ENCODE data around the gene GJC3.

Gene GJC3

DNA sequence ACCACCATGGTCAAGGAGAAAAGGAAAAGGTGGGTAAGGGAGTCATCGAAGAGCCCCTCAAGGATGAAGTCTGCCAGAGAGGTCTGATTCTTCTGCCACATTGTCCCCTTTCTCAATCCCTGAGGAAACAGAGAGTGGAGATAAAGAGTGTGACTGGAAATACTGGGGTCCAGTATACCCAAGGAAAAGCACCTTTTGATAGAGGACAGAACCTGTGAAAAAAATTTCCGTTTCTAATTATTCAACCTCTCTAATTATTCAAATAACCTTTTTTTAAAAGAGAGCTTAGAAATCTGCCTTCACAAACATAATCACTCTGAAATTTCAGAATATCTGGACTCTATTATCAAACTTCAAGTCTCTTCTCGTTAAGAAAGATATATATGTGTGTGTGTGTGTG, 52.5 kb downstream of the GJC3 start, which contains the start of gene OR2AE1:
Gene OR2AE1, minus strand, starts transcription at position 101 of the 400 bp plus-strand sequence. Its CDS starts 0 bp downstream, at position 101.
- ATAC-seq: no peak
- no peak for TF ChIP-seq ZFP3 (CRISPR knock-in tag; IDR thresholded peaks at IDR 0.05)
- no peak for TF ChIP-seq OSR1 (CRISPR knock-in tag; IDR thresholded peaks at IDR 0.05)
- no peak for TF ChIP-seq ZNF565 (CRISPR knock-in tag; conservative IDR thresholded peaks at IDR 0.05; ENCODE audit: low read depth)

DNA sequence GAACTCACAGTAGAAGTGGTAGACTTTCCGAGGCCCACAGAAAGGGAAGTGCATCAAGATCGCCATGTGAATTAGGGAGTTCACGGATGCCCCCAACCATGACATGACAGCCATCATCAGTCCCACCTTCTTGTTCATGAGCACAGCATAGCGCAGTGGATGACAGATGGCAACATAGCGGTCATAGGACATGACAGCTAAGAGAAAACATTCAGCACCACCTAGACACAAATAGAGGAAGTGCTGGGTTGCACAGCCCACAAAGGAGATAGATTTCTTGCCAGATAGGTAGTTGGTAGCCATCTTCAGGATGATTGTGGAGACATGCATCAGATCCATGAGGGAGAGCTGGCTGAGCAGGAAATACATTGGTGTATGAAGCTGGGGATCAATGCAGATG, 52.9 kb downstream of the GJC3 start:
- ATAC-seq: no peak
- TF ChIP-seq, protein P1, sequence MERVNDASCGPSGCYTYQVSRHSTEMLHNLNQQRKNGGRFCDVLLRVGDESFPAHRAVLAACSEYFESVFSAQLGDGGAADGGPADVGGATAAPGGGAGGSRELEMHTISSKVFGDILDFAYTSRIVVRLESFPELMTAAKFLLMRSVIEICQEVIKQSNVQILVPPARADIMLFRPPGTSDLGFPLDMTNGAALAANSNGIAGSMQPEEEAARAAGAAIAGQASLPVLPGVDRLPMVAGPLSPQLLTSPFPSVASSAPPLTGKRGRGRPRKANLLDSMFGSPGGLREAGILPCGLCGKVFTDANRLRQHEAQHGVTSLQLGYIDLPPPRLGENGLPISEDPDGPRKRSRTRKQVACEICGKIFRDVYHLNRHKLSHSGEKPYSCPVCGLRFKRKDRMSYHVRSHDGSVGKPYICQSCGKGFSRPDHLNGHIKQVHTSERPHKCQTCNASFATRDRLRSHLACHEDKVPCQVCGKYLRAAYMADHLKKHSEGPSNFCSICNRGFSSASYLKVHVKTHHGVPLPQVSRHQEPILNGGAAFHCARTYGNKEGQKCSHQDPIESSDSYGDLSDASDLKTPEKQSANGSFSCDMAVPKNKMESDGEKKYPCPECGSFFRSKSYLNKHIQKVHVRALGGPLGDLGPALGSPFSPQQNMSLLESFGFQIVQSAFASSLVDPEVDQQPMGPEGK (CRISPR knock-in tag; IDR thresholded peaks at IDR 0.05; ENCODE audit: borderline replicate concordance): no peak
- TF ChIP-seq ZFP30 (CRISPR knock-in tag; IDR thresholded peaks at IDR 0.05) (no peak), SNAI2 (CRISPR knock-in tag; IDR thresholded peaks at IDR 0.05) (no peak), BACH2 (CRISPR knock-in tag; IDR thresholded peaks at IDR 0.05; ENCODE audit: borderline replicate concordance) (no peak), ARNTL (CRISPR knock-in tag; IDR thresholded peaks at IDR 0.05; ENCODE audit: borderline replicate concordance, low read depth) (no peak), TCF4 (CRISPR knock-in tag; IDR thresholded peaks at IDR 0.05; ENCODE audit: borderline replicate concordance) (no peak), RARB (CRISPR knock-in tag; IDR thresholded peaks at IDR 0.05) (no peak), ZNF8 (CRISPR knock-in tag; IDR thresholded peaks at IDR 0.05) (no peak), CSDC2 (CRISPR knock-in tag; IDR thresholded peaks at IDR 0.05) (no peak), ZFP3 (CRISPR knock-in tag; IDR thresholded peaks at IDR 0.05) (no peak), ZC3H10 (CRISPR knock-in tag; IDR thresholded peaks at IDR 0.05) (no peak), ESRRG (CRISPR knock-in tag; IDR thresholded peaks at IDR 0.05) (no peak), ISL1 (CRISPR knock-in tag; IDR thresholded peaks at IDR 0.05) (no peak), CSRNP3 (CRISPR knock-in tag; IDR thresholded peaks at IDR 0.05) (no peak)
- TF ChIP-seq, protein P2, sequence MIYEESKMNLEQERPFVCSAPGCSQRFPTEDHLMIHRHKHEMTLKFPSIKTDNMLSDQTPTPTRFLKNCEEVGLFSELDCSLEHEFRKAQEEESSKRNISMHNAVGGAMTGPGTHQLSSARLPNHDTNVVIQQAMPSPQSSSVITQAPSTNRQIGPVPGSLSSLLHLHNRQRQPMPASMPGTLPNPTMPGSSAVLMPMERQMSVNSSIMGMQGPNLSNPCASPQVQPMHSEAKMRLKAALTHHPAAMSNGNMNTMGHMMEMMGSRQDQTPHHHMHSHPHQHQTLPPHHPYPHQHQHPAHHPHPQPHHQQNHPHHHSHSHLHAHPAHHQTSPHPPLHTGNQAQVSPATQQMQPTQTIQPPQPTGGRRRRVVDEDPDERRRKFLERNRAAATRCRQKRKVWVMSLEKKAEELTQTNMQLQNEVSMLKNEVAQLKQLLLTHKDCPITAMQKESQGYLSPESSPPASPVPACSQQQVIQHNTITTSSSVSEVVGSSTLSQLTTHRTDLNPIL (CRISPR knock-in tag; IDR thresholded peaks at IDR 0.05; ENCODE audit: low read depth): no peak
- TF ChIP-seq, protein P3, sequence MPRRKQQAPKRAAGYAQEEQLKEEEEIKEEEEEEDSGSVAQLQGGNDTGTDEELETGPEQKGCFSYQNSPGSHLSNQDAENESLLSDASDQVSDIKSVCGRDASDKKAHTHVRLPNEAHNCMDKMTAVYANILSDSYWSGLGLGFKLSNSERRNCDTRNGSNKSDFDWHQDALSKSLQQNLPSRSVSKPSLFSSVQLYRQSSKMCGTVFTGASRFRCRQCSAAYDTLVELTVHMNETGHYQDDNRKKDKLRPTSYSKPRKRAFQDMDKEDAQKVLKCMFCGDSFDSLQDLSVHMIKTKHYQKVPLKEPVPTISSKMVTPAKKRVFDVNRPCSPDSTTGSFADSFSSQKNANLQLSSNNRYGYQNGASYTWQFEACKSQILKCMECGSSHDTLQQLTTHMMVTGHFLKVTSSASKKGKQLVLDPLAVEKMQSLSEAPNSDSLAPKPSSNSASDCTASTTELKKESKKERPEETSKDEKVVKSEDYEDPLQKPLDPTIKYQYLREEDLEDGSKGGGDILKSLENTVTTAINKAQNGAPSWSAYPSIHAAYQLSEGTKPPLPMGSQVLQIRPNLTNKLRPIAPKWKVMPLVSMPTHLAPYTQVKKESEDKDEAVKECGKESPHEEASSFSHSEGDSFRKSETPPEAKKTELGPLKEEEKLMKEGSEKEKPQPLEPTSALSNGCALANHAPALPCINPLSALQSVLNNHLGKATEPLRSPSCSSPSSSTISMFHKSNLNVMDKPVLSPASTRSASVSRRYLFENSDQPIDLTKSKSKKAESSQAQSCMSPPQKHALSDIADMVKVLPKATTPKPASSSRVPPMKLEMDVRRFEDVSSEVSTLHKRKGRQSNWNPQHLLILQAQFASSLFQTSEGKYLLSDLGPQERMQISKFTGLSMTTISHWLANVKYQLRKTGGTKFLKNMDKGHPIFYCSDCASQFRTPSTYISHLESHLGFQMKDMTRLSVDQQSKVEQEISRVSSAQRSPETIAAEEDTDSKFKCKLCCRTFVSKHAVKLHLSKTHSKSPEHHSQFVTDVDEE (CRISPR knock-in tag; IDR thresholded peaks at IDR 0.05): no peak

Measured in SK-N-SH treated with all-trans-retinoic acid at 6 μM for 48 hours (cell line).